Erythroblast (primary cell): ENCODE data around the gene NPLOC4.

Source experiments
- GATA1 ChIP-seq: IDR thresholded peaks from 2 replicates; pipeline ENCODE4 v1.6.1; 2011; ENCODE audit warnings: low read depth, mild to moderate bottlenecking, control low read depth, low read length, moderate library complexity
- POLR2A ChIP-seq: IDR thresholded peaks from 2 replicates; pipeline ENCODE4 v1.6.1; 2011; ENCODE audit warnings: mild to moderate bottlenecking, low read length

DNA sequence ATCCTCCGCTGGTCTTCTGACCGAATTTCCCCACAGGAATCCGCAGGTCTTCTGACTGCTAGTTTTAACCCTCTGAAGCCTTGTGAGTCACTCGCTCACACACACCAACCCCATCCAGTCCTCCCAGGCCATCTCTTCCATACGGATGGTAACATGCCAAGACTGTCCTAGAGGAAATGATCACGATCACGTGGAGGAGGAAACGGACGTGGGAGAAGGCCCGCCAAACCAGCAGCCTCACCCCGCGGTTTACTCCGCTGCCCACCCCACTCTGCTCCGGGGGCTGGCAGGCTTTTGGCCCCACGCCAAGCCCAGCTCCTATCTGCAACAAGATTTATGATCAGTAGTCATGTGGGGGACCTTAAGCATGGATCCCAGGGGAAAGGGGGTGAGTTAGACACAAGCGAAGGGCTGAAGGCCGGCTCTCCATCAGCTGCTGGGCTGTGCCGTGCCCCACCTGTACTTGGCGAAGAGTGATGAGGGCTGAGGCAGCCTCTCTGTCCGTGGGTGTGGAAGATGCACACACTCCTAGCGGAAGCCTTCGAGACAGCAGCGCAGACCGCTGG is 83.2 kb downstream of the NPLOC4 start:
- no peak for TF ChIP-seq POLR2A
- no peak for TF ChIP-seq GATA1
